AG04450 (cell line): Measurements from ENCODE around the gene WWOX. TPM values are rescaled to one million over a fixed set of nuclear protein-coding genes. Genes with fewer than 3 reads are reported as not detected.

Experiments used
- CTCF ChIA-PET: fragments of 300-600, 350-600 bp; formaldehyde crosslinking; extraction: SDS; loops from one replicate; lab custom pipeline; 2022; ENCODE audit warnings: antibody characterized with exemption, inconsistent platforms; lab: Charles Lee
- POLR2A ChIA-PET: fragments of 350-600 bp; formaldehyde crosslinking; extraction: SDS; loops from one replicate; lab custom pipeline; 2021; ENCODE audit warnings: antibody characterized with exemption, inconsistent platforms; lab: Yijun Ruan, JAX
- DNase-seq: peaks from one replicate; pipeline ENCODE4 v3.0.0-alpha.2; 2011; ENCODE audit warnings: low read depth, low spot score
- H3K27ac ChIP-seq: one replicate; pipeline ENCODE4 v1.5.1; 2012; ENCODE audit warnings: low read depth, low read length, control low read depth
- H3K27me3 ChIP-seq: one replicate; pipeline ENCODE4 v1.6.0; 2012; ENCODE audit warnings: low read length; ENCODE audit not compliant: control insufficient read depth, insufficient read depth
- H3K4me3 ChIP-seq: 2 replicates; pipeline ENCODE4 v1.5.1; 2011; ENCODE audit warnings: mild to moderate bottlenecking, low read depth, low read length, control low read depth
- H3K9me3 ChIP-seq: 2 replicates; pipeline ENCODE4 v1.5.1; 2012; ENCODE audit warnings: low read length; ENCODE audit not compliant: control insufficient read depth, insufficient read depth
- polyA plus RNA-seq: library from polyadenylated mRNA; depleted of rRNA; stranded (reverse); fragments of >200 nt; gene quantifications from 2 replicates; pipeline ENCODE4 v1.2.3, GENCODE V29; 2011
- TF ChIP-seq, protein P1 (sequence below): IDR thresholded peaks from 2 replicates; pipeline ENCODE4 v1.5.1; 2011; ENCODE audit warnings: low read depth, low read length, control low read depth, inconsistent platforms

WWOX gene
- polyA plus RNA-seq, 1 experiment = 2.1 TPM

DNA sequence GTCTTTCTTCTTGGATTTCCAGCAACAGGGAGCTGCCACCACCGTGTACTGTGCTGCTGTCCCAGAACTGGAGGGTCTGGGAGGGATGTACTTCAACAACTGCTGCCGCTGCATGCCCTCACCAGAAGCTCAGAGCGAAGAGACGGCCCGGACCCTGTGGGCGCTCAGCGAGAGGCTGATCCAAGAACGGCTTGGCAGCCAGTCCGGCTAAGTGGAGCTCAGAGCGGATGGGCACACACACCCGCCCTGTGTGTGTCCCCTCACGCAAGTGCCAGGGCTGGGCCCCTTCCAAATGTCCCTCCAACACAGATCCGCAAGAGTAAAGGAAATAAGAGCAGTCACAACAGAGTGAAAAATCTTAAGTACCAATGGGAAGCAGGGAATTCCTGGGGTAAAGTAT is 1112.1 kb downstream of the WWOX start:
- ChIA-PET POLR2A (no interaction called here), CTCF (no interaction called here)
- H3K9me3 ChIP-seq = peaks cover 37% of the 10 kb centered on the region
- DNase-seq = no peak
- H3K27ac ChIP-seq = no peak overlapping the region
- H3K4me3 ChIP-seq = no peak overlapping the region
- TF ChIP-seq, protein P1, sequence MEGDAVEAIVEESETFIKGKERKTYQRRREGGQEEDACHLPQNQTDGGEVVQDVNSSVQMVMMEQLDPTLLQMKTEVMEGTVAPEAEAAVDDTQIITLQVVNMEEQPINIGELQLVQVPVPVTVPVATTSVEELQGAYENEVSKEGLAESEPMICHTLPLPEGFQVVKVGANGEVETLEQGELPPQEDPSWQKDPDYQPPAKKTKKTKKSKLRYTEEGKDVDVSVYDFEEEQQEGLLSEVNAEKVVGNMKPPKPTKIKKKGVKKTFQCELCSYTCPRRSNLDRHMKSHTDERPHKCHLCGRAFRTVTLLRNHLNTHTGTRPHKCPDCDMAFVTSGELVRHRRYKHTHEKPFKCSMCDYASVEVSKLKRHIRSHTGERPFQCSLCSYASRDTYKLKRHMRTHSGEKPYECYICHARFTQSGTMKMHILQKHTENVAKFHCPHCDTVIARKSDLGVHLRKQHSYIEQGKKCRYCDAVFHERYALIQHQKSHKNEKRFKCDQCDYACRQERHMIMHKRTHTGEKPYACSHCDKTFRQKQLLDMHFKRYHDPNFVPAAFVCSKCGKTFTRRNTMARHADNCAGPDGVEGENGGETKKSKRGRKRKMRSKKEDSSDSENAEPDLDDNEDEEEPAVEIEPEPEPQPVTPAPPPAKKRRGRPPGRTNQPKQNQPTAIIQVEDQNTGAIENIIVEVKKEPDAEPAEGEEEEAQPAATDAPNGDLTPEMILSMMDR = no peak
- no peaks in the 10 kb centered on the region for H3K27me3 ChIP-seq

DNA sequence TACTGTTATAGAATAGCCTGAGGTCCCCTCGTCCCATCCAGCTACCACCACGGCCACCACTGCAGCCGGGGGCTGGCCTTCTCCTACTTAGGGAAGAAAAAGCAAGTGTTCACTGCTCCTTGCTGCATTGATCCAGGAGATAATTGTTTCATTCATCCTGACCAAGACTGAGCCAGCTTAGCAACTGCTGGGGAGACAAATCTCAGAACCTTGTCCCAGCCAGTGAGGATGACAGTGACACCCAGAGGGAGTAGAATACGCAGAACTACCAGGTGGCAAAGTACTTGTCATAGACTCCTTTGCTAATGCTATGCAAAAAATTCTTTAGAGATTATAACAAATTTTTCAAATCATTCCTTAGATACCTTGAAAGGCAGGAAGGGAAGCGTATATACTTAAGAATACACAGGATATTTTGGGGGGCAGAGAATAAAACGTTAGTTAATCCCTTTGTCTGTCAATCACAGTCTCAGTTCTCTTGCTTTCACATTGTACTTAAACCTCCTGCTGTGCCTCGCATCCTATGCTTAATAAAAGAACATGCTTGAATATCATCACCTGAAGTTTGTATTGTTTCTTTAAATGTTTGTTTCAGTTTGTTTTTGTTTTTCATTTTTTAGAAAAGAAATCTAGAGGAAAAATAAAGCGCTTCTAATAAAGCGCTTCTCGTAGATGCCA is 1112.8 kb downstream of the WWOX start:
- TF ChIP-seq, protein P1 = no peak
- no peak overlapping the region for H3K4me3 ChIP-seq
- no peak for DNase-seq
- H3K9me3 ChIP-seq = peaks cover 40% of the 10 kb centered on the region
- no peak overlapping the region for H3K27ac ChIP-seq
- CTCF ChIA-PET = no interaction called here
- POLR2A ChIA-PET = no interaction called here
- H3K27me3 ChIP-seq = no peaks in the 10 kb centered on the region

DNA sequence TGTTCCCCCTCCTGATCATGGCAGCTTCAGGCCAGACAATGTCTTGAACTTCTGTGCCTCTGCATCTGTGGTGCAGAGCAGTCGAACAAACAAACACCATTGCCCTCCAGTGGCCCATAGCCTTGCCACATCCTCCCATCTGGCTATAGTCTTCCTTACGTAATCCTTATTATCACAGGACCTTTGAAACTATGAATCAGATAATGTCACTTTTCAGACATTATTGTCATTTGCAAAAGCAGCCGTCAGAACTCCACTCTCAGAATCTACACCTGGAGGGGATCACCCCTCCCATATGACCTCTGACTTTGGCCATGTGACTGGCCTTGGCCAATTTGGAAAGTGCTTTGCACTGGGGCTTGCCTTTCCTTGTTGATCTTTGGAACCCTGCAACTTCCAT is 1113.8 kb downstream of the WWOX start:
- Histone ChIP-seq H3K27ac (no peak overlapping the region), H3K27me3 (no peaks in the 10 kb centered on the region), H3K4me3 (no peak overlapping the region), H3K9me3 (peaks cover 40% of the 10 kb centered on the region)
- TF ChIP-seq, protein P1 = no peak
- DNase-seq = no peak
- ChIA-PET POLR2A (no interaction called here), CTCF (no interaction called here)

DNA sequence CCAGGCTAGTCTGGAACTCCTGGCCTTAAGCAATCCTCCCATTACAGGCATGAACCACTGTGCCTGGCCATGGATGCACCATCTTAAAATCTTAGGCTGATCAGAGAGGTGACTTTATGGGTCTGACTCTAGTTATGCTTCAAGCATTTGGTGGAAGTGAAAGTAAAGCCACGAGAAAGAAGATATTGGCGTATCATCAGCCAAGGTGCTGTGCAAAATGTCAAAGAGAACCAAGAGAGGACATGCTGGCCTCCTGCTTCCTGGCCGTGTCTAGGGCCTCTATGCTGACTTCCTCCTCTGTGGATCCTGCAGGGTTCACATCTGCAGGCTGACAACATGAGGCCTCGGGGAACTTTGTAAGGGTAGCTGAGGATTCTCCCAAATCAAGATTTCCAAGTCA is 1115.8 kb downstream of the WWOX start:
- TF ChIP-seq, protein P1 = no peak
- ChIA-PET POLR2A (no interaction called here), CTCF (no interaction called here)
- DNase-seq = no peak
- H3K4me3 ChIP-seq = no peak overlapping the region
- H3K27me3 ChIP-seq = no peaks in the 10 kb centered on the region
- H3K9me3 ChIP-seq = peaks cover 47% of the 10 kb centered on the region
- H3K27ac ChIP-seq = no peak overlapping the region

DNA sequence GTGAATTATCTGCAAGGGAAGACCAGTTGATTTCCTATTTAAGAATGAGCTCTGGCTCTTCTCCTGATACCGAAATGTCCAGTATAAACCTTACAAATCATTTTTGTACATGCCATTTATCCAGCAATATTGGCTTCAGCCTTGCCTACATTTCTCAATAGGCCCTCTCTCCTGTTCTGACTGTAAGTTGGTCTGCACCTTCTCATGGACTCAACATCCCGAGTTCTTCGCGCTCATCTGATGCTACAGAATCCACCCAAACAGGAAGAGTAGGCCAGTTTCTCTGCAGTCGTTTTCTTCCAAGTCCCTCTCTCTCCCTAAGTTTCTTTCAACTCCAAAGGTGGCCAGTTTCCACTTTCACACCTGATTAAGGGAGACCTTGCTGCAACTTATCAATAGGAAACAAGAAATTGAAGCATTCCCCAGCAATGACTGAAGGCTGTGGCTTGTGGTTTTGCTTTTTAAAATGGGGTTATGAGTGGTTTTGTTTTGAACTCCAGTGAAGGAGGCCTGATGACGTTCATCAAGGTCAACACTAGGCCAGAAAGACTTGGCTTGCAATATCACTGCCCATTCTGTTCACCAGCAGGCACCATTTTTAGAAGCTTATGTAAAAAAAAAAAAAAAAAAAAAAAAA is 1118.0 kb downstream of the WWOX start:
- Histone ChIP-seq H3K4me3 (no peak overlapping the region), H3K27ac (no peak overlapping the region), H3K27me3 (no peaks in the 10 kb centered on the region), H3K9me3 (peaks cover 37% of the 10 kb centered on the region)
- TF ChIP-seq, protein P1 = no peak
- DNase-seq = no peak
- ChIA-PET POLR2A (no interaction called here), CTCF (interaction anchor here (0.7 kb wide), 1 partner anchor 1385 kb away, joined by 6 read pairs; no protein-coding TSS in a partner anchor)
